LoVo (cell line): Measurements from ENCODE around the gene AFAP1L1.

Experiments
- DNase-seq: peaks from one replicate; pipeline ENCODE4 v3.0.0-alpha.2; 2016; ENCODE audit warnings: low spot score

Gene AFAP1L1

GRCh38 chr5:149284501-149284900 lies 12.8 kb downstream of the AFAP1L1 start:
- no peak for DNase-seq

GRCh38 chr5:149285153-149285552 lies 13.5 kb downstream of the AFAP1L1 start:
- no peak for DNase-seq

- DNase-seq = no peak
Observed at GRCh38 chr5:149288436-149288835, 16.8 kb downstream of the AFAP1L1 start.

- no peak for DNase-seq
Observed at GRCh38 chr5:149289301-149289700, 17.6 kb downstream of the AFAP1L1 start.

- DNase-seq = no peak
Observed at GRCh38 chr5:149294872-149295829, 23.5 kb downstream of the AFAP1L1 start.

GRCh38 chr5:149297340-149298025 lies 25.8 kb downstream of the AFAP1L1 start:
- no peak for DNase-seq

GRCh38 chr5:149298163-149298562 lies 26.5 kb downstream of the AFAP1L1 start:
- DNase-seq = no peak

GRCh38 chr5:149298842-149299404 lies 27.3 kb downstream of the AFAP1L1 start:
- no peak for DNase-seq

- DNase-seq = no peak
Observed at GRCh38 chr5:149299451-149300054, 27.9 kb downstream of the AFAP1L1 start.

- DNase-seq = no peak
Observed at GRCh38 chr5:149300441-149300840, 28.8 kb downstream of the AFAP1L1 start.

- DNase-seq = no peak
Observed at GRCh38 chr5:149301049-149301743, 29.5 kb downstream of the AFAP1L1 start.

- DNase-seq = no peak
Observed at GRCh38 chr5:149301744-149302380, 30.2 kb downstream of the AFAP1L1 start.

- no peak for DNase-seq
Observed at GRCh38 chr5:149302641-149303040, 31.0 kb downstream of the AFAP1L1 start.

GRCh38 chr5:149303210-149303609 lies 31.6 kb downstream of the AFAP1L1 start:
- no peak for DNase-seq

GRCh38 chr5:149304195-149305078 lies 32.8 kb downstream of the AFAP1L1 start:
- no peak for DNase-seq

GRCh38 chr5:149309354-149309753 lies 37.7 kb downstream of the AFAP1L1 start:
- DNase-seq = no peak

- DNase-seq = no peak
Observed at GRCh38 chr5:149310488-149310887, 38.8 kb downstream of the AFAP1L1 start.

GRCh38 chr5:149310947-149311658 lies 39.4 kb downstream of the AFAP1L1 start:
- no peak for DNase-seq

GRCh38 chr5:149313151-149313841 lies 41.6 kb downstream of the AFAP1L1 start:
- no peak for DNase-seq
